Endothelial cell of umbilical vein (primary cell): ENCODE measurements around the gene NOLC1. TPM values are rescaled to one million over a fixed set of nuclear protein-coding genes. Genes with fewer than 3 reads are reported as not detected.
A peak's percentile ranks its signal among the peaks of the same experiment; 100 is the strongest.

Experiments used
- Bru-seq: library from RNA; stranded (reverse); fragments of 400-500 nt; gene quantifications from one replicate; lab custom pipeline; 2021; lab: Mats Ljungman, UMichigan
- BruChase-seq, 2 experiments: library from RNA; stranded (reverse); fragments of 400-500 nt; gene quantifications; one replicate each; lab custom pipeline; 2021; lab: Mats Ljungman, UMichigan
- BruUV-seq: library from RNA; stranded (reverse); fragments of 400-500 nt; replicated peaks from 2 replicates; lab custom pipeline; 2021; lab: Mats Ljungman, UMichigan
- CTCF ChIA-PET: fragments of 300-600, 350-600 bp; sonication (Branson Sonifier 250); formaldehyde crosslinking; loops from one replicate; lab custom pipeline; 2021; ENCODE audit warnings: antibody characterized with exemption, inconsistent platforms; lab: Charles Lee
- POLR2A ChIA-PET: fragments of 300-600, 350-600 bp; sonication (Branson Sonifier 250); formaldehyde crosslinking; loops from one replicate; lab custom pipeline; 2021; ENCODE audit warnings: antibody characterized with exemption, inconsistent platforms; lab: Charles Lee
- DNase-seq: peaks from one replicate; pipeline ENCODE4 v3.0.0-alpha.2; 2011; ENCODE audit warnings: low read depth, low spot score
- FAIRE-seq: peaks from 2 replicates; lab custom pipeline; 2011; peaks lifted over from hg19 to GRCh38; lab: Jason Lieb, UNC
- H2AFZ ChIP-seq: 2 replicates; pipeline ENCODE4 v1.6.0; 2012; ENCODE audit warnings: low read depth, low read length, control low read depth, inconsistent platforms
- H3K27ac ChIP-seq: 2 replicates; pipeline ENCODE4 v1.5.1; 2011; ENCODE audit warnings: low read depth, mild to moderate bottlenecking, control low read depth, low read length, moderate library complexity; ENCODE audit not compliant: insufficient read depth
- H3K27me3 ChIP-seq, 2 experiments: 2 replicates each; pipeline versions ENCODE4 v1.6.0 to v1.6.1; 2011; ENCODE audit warnings: low read length in 2 of 2, mixed read lengths in 1 of 2; ENCODE audit not compliant: control insufficient read depth in 2 of 2, insufficient read depth in 2 of 2
- H3K36me3 ChIP-seq, 2 experiments: 2 replicates in 1 of 2; 3 replicates in 1 of 2; pipeline ENCODE4 v1.5.1; 2011; ENCODE audit warnings: low read length in 2 of 2, mild to moderate bottlenecking in 1 of 2, moderate library complexity in 1 of 2; ENCODE audit not compliant: control insufficient read depth in 2 of 2, insufficient read depth in 2 of 2; ENCODE audit errors: extremely low read depth in 1 of 2
- H3K4me1 ChIP-seq: 3 replicates; pipeline ENCODE4 v1.5.1; 2011; ENCODE audit warnings: mild to moderate bottlenecking, low read length; ENCODE audit not compliant: control insufficient read depth, insufficient read depth; ENCODE audit errors: extremely low read depth
- H3K4me2 ChIP-seq: 2 replicates; pipeline ENCODE4 v1.6.1; 2011; ENCODE audit warnings: low read length, control low read depth, mixed read lengths; ENCODE audit not compliant: insufficient read depth
- H3K4me3 ChIP-seq, 3 experiments: fragments of 200-600 bp in 1 of 3; sonication (generic), shearing (Covaris generic) in 1 of 3; replicated peaks in 1 of 3; 2 replicates each; pipeline ENCODE4 v1.5.1; 2011 to 2016; ENCODE audit warnings: control low read depth in 3 of 3, low read length in 3 of 3, mild to moderate bottlenecking in 2 of 3, inconsistent platforms in 1 of 3, low read depth in 1 of 3, moderate library complexity in 1 of 3; ENCODE audit not compliant: insufficient read depth in 1 of 3
- H3K79me2 ChIP-seq: 2 replicates; pipeline ENCODE4 v1.6.0; 2012; ENCODE audit warnings: low read length, inconsistent platforms; ENCODE audit not compliant: control insufficient read depth, insufficient read depth
- H3K9ac ChIP-seq: replicated peaks from 2 replicates; pipeline ENCODE3; 2011; ENCODE audit warnings: low read length, control low read depth; ENCODE audit not compliant: insufficient read depth; ENCODE audit errors: extremely low read depth
- H3K9me1 ChIP-seq: replicated peaks from 3 replicates; pipeline ENCODE4 v1.6.0; 2011; ENCODE audit warnings: mild to moderate bottlenecking, low read length; ENCODE audit not compliant: control insufficient read depth, insufficient read depth; ENCODE audit errors: extremely low read depth
- H3K9me3 ChIP-seq: replicated peaks from 2 replicates; pipeline ENCODE4 v1.5.1; 2012; ENCODE audit warnings: low read length, inconsistent platforms; ENCODE audit not compliant: control insufficient read depth, insufficient read depth
- H4K20me1 ChIP-seq: replicated peaks from 2 replicates; pipeline ENCODE3; 2011; ENCODE audit warnings: mild to moderate bottlenecking, low read length; ENCODE audit not compliant: control insufficient read depth, insufficient read depth; ENCODE audit errors: extremely low read depth
- EZH2 ChIP-seq: IDR thresholded peaks from 2 replicates; pipeline ENCODE4 v1.6.1; 2012; ENCODE audit warnings: borderline replicate concordance, low read depth, mild to moderate bottlenecking, moderate library complexity, low read length, inconsistent platforms; ENCODE audit not compliant: severe bottlenecking
- FOS ChIP-seq: IDR thresholded peaks from 2 replicates; pipeline ENCODE4 v1.6.1; 2011; ENCODE audit warnings: mild to moderate bottlenecking, low read length, moderate library complexity, borderline replicate concordance; ENCODE audit not compliant: insufficient read depth
- GATA2 ChIP-seq: IDR thresholded peaks from 2 replicates; pipeline ENCODE4 v1.7.0; 2011; ENCODE audit warnings: low read depth, mild to moderate bottlenecking, moderate library complexity, mixed read lengths, low read length; ENCODE audit not compliant: insufficient read length, insufficient read depth
- JUN ChIP-seq: IDR thresholded peaks from 2 replicates; pipeline ENCODE4 v1.6.1; 2011; ENCODE audit warnings: borderline replicate concordance, low read depth; ENCODE audit not compliant: insufficient read length, insufficient read depth
- MAX ChIP-seq: IDR thresholded peaks from 2 replicates; pipeline ENCODE4 v1.6.1; 2011; ENCODE audit not compliant: insufficient read depth, insufficient read length
- MYC ChIP-seq: IDR thresholded peaks from one replicate; pipeline ENCODE4 v1.6.1; 2011; ENCODE audit warnings: mild to moderate bottlenecking, low read depth, low read length
- POLR2A ChIP-seq: IDR thresholded peaks from 2 replicates; pipeline ENCODE4 v1.6.1; 2012; ENCODE audit warnings: low read depth, mild to moderate bottlenecking, control low read depth, low read length
- POLR2AphosphoS5 ChIP-seq: IDR thresholded peaks from 2 replicates; pipeline ENCODE4 v1.6.1; 2012; ENCODE audit warnings: low read depth, mild to moderate bottlenecking, control low read depth, low read length, moderate library complexity; ENCODE audit not compliant: insufficient read depth
- dilution Hi-C: fragments of 300-500 bp; cut with MboI; formaldehyde crosslinking; loops from one replicate; pipeline ENCODE4 v1.15.0; 2019; ENCODE audit warnings: low sequenced_read_pairs; ENCODE audit not compliant: extremely low pct_ligation_motif_present
- intact Hi-C: fragments of 100-400 bp; cut with micrococcal nuclease; formaldehyde crosslinking; loops from one replicate; pipeline ENCODE4 v1.10.0; 2022
- long read RNA-seq: library from polyadenylated mRNA; stranded (forward); transcript quantifications from one replicate; pipeline ENCODE4 v2.0.0, GENCODE V29; 2021
- polyA minus RNA-seq, 3 experiments: library from RNA; depleted of rRNA, polyadenylated mRNA; stranded (reverse); fragments of >200 nt; gene quantifications; 1 replicate in 1 of 3; 2 replicates in 2 of 3; pipeline ENCODE4 v1.2.3, GENCODE V29; 2011
- polyA plus RNA-seq, 4 experiments: library from polyadenylated mRNA; depleted of rRNA in 3 of 4; stranded (reverse) in 3 of 4; unstranded in 1 of 4; fragments of >200 nt; gene quantifications; 2 replicates each; pipeline versions ENCODE4 v1.2.1 to v1.2.3, GENCODE V29; 2011 to 2012; ENCODE audit warnings: missing spikeins in 1 of 4
- total RNA-seq: library from RNA; stranded (reverse); gene quantifications from 2 replicates; pipeline ENCODE4 v1.2.3, GENCODE V29; 2021
- TF ChIP-seq, protein P1 (sequence below), 2 donors: IDR thresholded peaks; 1 replicate in 1 of 2; 2 replicates in 1 of 2; pipeline ENCODE4 v1.5.1; 2011; ENCODE audit warnings: low read length in 2 of 2, mild to moderate bottlenecking in 2 of 2, moderate library complexity in 2 of 2, control low read depth in 1 of 2, inconsistent platforms in 1 of 2, low read depth in 1 of 2; ENCODE audit not compliant: insufficient read depth in 1 of 2; ENCODE audit errors: extremely low read depth in 1 of 2

Gene NOLC1
- total RNA-seq (68.2 and 73.1 TPM in 2 replicates), polyA plus RNA-seq (26.0 and 32.1 TPM in 2 replicates), polyA minus RNA-seq (29.8 and 32.6 TPM in 2 replicates), Bru-seq, nascent RNA (percentile 89 among the genes with signal in this experiment), BruChase-seq, experiment 1, labeled RNA remaining after a 6-hour chase (percentile 98 among the genes with signal in this experiment), BruChase-seq, experiment 2, labeled RNA remaining after a 2-hour chase (percentile 96 among the genes with signal in this experiment)
- 54.2 and 70.4 TPM in 2 replicates for polyA plus RNA-seq (2011; cell fraction: cytosol; rRNA removed)
- polyA plus RNA-seq (2011; cell fraction: nucleus; rRNA removed): 60.0 and 83.8 TPM in 2 replicates
- 69.4 and 83.2 TPM in 2 replicates for polyA plus RNA-seq (2012)
- 116 TPM for polyA minus RNA-seq (2011; cell fraction: cytosol; rRNA and poly(A)+ RNA removed)
- polyA minus RNA-seq (2011; cell fraction: nucleus; rRNA and poly(A)+ RNA removed): 10.9 and 13.1 TPM in 2 replicates
- long read RNA-seq, transcript NOLC1-207 (13 exons, 2,441 nt): major isoform, 47 of 144 reads
- long read RNA-seq, transcript NOLC1-209 (13 exons, 3,932 nt): major isoform, 47 of 144 reads
- long read RNA-seq, transcript NOLC1-202 (13 exons, 3,967 nt): minor isoform, 9 of 144 reads
- long read RNA-seq, partial matches to known transcripts: 8 of 144 reads
- long read RNA-seq, other reads (novel, unspliced or antisense): 33 of 144 reads

- no peaks in the 10 kb centered on the region for H3K9me3 ChIP-seq
- dilution Hi-C loops: no loop called here
- peaks cover 11 to 16% of the 10 kb centered on the region in 2 experiments for H3K36me3 ChIP-seq
- BruUV-seq: no TSS peak
- H3K4me3 ChIP-seq: peak within 1 kb of the TSS; percentile 24 to 71 (median 66)
- ChIA-PET POLR2A (interaction anchor here (0.6 to 1.1 kb wide), 3 partner anchors 19 to 95 kb away, joined by 3 to 7 read pairs (median 3); partner anchors contain the start of gene PPRC1), CTCF (interaction anchor here (0.9 to 1.5 kb wide), 5 partner anchors 16 to 312 kb away, joined by 3 to 9 read pairs (median 3); partner anchors contain the start of gene PPRC1)
- H3K9ac ChIP-seq: peak within 1 kb of the TSS; percentile 68
- H3K9me1 ChIP-seq: no peaks in the 10 kb centered on the region
- peak; percentile 100 for FAIRE-seq
- no peak within 1 kb of the TSS for H2AFZ ChIP-seq
- peak within 1 kb of the TSS; percentile 96 for H3K4me2 ChIP-seq
- H3K27me3 ChIP-seq: no peaks in the 10 kb centered on the region
- peaks cover 17% of the 10 kb centered on the region for H3K4me1 ChIP-seq
- H4K20me1 ChIP-seq: no peaks in the 10 kb centered on the region
- TF ChIP-seq MYC: peak; percentile 97
- TF ChIP-seq FOS: peak; percentile 1
- peak; percentile 83 for TF ChIP-seq MAX
- peak; percentile 97 for TF ChIP-seq POLR2A
- TF ChIP-seq POLR2AphosphoS5: peak; percentile 98
- TF ChIP-seq, protein P1, sequence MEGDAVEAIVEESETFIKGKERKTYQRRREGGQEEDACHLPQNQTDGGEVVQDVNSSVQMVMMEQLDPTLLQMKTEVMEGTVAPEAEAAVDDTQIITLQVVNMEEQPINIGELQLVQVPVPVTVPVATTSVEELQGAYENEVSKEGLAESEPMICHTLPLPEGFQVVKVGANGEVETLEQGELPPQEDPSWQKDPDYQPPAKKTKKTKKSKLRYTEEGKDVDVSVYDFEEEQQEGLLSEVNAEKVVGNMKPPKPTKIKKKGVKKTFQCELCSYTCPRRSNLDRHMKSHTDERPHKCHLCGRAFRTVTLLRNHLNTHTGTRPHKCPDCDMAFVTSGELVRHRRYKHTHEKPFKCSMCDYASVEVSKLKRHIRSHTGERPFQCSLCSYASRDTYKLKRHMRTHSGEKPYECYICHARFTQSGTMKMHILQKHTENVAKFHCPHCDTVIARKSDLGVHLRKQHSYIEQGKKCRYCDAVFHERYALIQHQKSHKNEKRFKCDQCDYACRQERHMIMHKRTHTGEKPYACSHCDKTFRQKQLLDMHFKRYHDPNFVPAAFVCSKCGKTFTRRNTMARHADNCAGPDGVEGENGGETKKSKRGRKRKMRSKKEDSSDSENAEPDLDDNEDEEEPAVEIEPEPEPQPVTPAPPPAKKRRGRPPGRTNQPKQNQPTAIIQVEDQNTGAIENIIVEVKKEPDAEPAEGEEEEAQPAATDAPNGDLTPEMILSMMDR (IDR thresholded peaks at IDR 0.05; ENCODE audit: extremely low read depth in 1 of 2, insufficient read depth in 1 of 2, low read depth in 1 of 2, low read length in 2 of 2): no peak
- TF ChIP-seq GATA2: no peak
- TF ChIP-seq JUN: peak; percentile 37
- no peak for TF ChIP-seq EZH2
- DNase-seq: peak; percentile 99
- peak within 1 kb of the TSS; percentile 80 for H3K27ac ChIP-seq
- H3K79me2 ChIP-seq: peaks cover 44% of the 10 kb centered on the region
- intact Hi-C loops: loop anchor here (1.0 to 5.0 kb wide), 4 partner anchors 17 to 242 kb away; no protein-coding TSS in a partner anchor
These were observed at the start of gene NOLC1 for GRCh38 chr10:102151774-102152544. TSS of gene NOLC1 (plus strand) at chr10:102152389. CDS start at chr10:102152411, 22 bp downstream.
